Muscle of leg (tissue), 11 donors: ENCODE results near the gene NRCAM. TPM values are rescaled to one million over a fixed set of nuclear protein-coding genes. Genes with fewer than 3 reads are reported as not detected.
A peak's percentile ranks its signal among the peaks of the same experiment; 100 is the strongest.

Source experiments
- DNase-seq: peaks from one replicate; pipeline ENCODE4 v3.0.0; 2013
- H3K27ac ChIP-seq: one replicate; pipeline ENCODE4 v1.5.1; 2013; ENCODE audit warnings: mild to moderate bottlenecking, low read length, control low read depth
- H3K27me3 ChIP-seq: one replicate; pipeline ENCODE4 v1.6.1; 2013; ENCODE audit warnings: low read length; ENCODE audit not compliant: control insufficient read depth, insufficient read depth
- H3K36me3 ChIP-seq: one replicate; pipeline ENCODE4 v1.6.1; 2013; ENCODE audit warnings: low read length; ENCODE audit not compliant: control insufficient read depth, insufficient read depth
- H3K4me1 ChIP-seq: one replicate; pipeline ENCODE4 v1.6.1; 2013; ENCODE audit warnings: low read length; ENCODE audit not compliant: control insufficient read depth, insufficient read depth
- H3K4me3 ChIP-seq: one replicate; pipeline ENCODE4 v1.5.1; 2013; ENCODE audit warnings: low read length, control low read depth
- H3K9me3 ChIP-seq: replicated peaks from 2 replicates; pipeline ENCODE4 v1.6.1; 2013; ENCODE audit warnings: low read depth, low read length; ENCODE audit not compliant: control insufficient read depth
- WGBS: methylation state at CpG from one replicate; pipeline ENCODE4 v1.1.5; 2013; ENCODE audit warnings: missing lambda C conversion rate; ENCODE audit not compliant: insufficient coverage; 5-methylcytosine and 5-hydroxymethylcytosine counted together
- polyA plus RNA-seq, 8 donors: library from polyadenylated mRNA; unstranded; fragments of 120-200 nt; gene quantifications; one replicate each; pipeline versions ENCODE4 v1.2.1 to v1.2.3, GENCODE V29; 2013; ENCODE audit warnings: inconsistent platforms in 1 of 8, low replicate concordance in 1 of 8; ENCODE audit not compliant: insufficient read length in 8 of 8, insufficient read depth in 1 of 8
- total RNA-seq: library from RNA; stranded (reverse); fragments of 120-200 nt; gene quantifications from one replicate; pipeline ENCODE4 v1.2.4, GENCODE V29; 2013

Gene NRCAM
- total and polyA plus RNA-seq, 9 donors, result 17.5 to 35.6 (median 23.3) TPM

DNA sequence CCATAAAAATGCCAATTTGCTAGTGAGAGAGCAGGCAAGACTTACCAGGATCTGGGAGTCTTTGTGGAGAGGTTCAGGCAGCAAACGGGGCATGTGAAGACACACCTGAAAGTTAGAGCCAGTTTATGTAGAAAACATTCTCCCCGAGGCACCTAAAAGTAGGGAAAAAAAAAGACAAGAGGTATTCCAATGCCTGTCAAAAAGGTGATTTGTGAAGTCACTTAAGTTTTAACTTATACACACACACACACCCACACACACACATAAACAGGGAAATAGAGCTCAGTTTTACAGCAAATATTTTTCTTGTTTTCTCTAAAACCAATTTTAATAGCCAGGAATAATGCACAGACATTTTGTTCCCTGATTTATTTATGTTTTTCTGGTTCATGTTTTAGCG lies 326.0 kb downstream of the NRCAM start, which contains the start of gene LAMB4:
LAMB4 (minus strand) TSS at position 101 of the 400 bp plus-strand sequence. CDS start 7,197 bp downstream, outside the sequence.
- Histone ChIP-seq H3K27me3 (no peaks in the 10 kb centered on the region), H3K9me3 (no peaks in the 10 kb centered on the region), H3K4me1 (no peaks in the 10 kb centered on the region), H3K27ac (no peak within 1 kb of the TSS), H3K4me3 (no peak within 1 kb of the TSS), H3K36me3 (no peaks in the 10 kb centered on the region)
- WGBS, result no CpG with 5 or more reads among the region's 3 CpGs
- no peak for DNase-seq

- no peaks in the 10 kb centered on the region for H3K9me3 ChIP-seq
- no peak for DNase-seq
- H3K4me1 ChIP-seq, result no peaks in the 10 kb centered on the region
- WGBS, result 92% methylated on average over 2 of the region's 7 CpGs
- H3K36me3 ChIP-seq, result no peaks in the 10 kb centered on the region
- no peaks in the 10 kb centered on the region for H3K27me3 ChIP-seq
- no peak overlapping the region for H3K27ac ChIP-seq
- H3K4me3 ChIP-seq, result no peak overlapping the region
Observed at GRCh38 chr7:108129018-108129965, 326.9 kb downstream of the NRCAM start.

GRCh38 chr7:108128514-108128913 lies 327.7 kb downstream of the NRCAM start:
- WGBS, result 100% methylated on average over 1 of the region's 3 CpGs
- no peaks in the 10 kb centered on the region for H3K36me3 ChIP-seq
- H3K27ac ChIP-seq, result no peak overlapping the region
- H3K27me3 ChIP-seq, result no peaks in the 10 kb centered on the region
- H3K9me3 ChIP-seq, result no peaks in the 10 kb centered on the region
- no peak for DNase-seq
- no peak overlapping the region for H3K4me3 ChIP-seq
- no peaks in the 10 kb centered on the region for H3K4me1 ChIP-seq

DNA sequence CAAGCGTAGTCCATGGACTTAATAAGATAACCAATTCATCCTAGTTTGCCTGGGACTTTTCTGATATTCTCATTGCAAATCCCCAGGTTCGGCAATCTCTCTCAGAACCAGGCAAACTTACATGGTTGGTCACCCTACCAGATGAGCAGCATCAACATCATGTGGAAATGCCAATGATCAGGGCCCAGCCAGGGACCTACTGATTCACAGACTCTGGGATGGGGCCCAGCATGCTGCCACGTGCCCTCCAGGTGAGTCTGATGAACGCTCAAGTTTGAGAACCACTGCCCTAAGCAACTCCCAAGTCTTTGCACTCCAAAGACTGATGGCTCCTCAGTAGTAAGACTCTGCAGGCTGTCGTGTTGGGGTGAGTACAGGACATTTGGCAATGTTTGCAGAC lies 328.8 kb downstream of the NRCAM start:
- no peaks in the 10 kb centered on the region for H3K36me3 ChIP-seq
- no peak for DNase-seq
- WGBS, result 82% methylated on average over 3 of the region's 5 CpGs
- H3K27me3 ChIP-seq, result no peaks in the 10 kb centered on the region
- H3K4me3 ChIP-seq, result no peak overlapping the region
- H3K4me1 ChIP-seq, result no peaks in the 10 kb centered on the region
- no peak overlapping the region for H3K27ac ChIP-seq
- H3K9me3 ChIP-seq, result no peaks in the 10 kb centered on the region

- Histone ChIP-seq H3K27ac (no peak overlapping the region), H3K9me3 (no peaks in the 10 kb centered on the region), H3K27me3 (no peaks in the 10 kb centered on the region), H3K36me3 (no peaks in the 10 kb centered on the region), H3K4me3 (no peak overlapping the region), H3K4me1 (no peaks in the 10 kb centered on the region)
- DNase-seq, result no peak
- WGBS, result 100% methylated on average over 1 of the region's 3 CpGs
Observed at GRCh38 chr7:108124820-108125219, 331.4 kb downstream of the NRCAM start.

- no peaks in the 10 kb centered on the region for H3K9me3 ChIP-seq
- H3K36me3 ChIP-seq, result no peaks in the 10 kb centered on the region
- H3K4me1 ChIP-seq, result no peaks in the 10 kb centered on the region
- H3K27ac ChIP-seq, result no peak overlapping the region
- no peaks in the 10 kb centered on the region for H3K27me3 ChIP-seq
- DNase-seq, result no peak
- no peak overlapping the region for H3K4me3 ChIP-seq
Observed at GRCh38 chr7:108122181-108122580, 334.1 kb downstream of the NRCAM start.

DNA sequence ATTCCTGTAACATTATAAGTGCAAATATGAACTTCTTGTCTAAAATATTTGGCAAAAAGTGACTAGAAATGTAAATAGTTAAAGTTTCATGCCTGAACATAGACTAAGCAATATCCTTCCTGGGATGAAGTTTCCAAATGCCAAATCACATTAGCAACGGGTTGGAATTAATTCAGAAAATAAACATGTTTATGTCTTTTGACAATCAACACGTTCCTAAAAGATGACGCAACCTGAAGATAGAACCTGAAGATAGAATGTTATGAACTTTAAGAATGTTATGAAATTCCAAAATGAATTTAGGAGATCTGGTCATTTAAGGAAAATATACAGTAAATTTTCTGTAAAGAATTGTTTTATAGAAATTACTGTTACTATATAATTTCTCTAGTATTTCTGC lies 335.3 kb downstream of the NRCAM start:
- Histone ChIP-seq H3K4me3 (no peak overlapping the region), H3K27me3 (no peaks in the 10 kb centered on the region), H3K4me1 (no peaks in the 10 kb centered on the region), H3K27ac (no peak overlapping the region), H3K36me3 (no peaks in the 10 kb centered on the region), H3K9me3 (no peaks in the 10 kb centered on the region)
- no CpG with 5 or more reads among the region's 3 CpGs for WGBS
- no peak for DNase-seq

- H3K4me3 ChIP-seq, result no peak overlapping the region
- no peaks in the 10 kb centered on the region for H3K9me3 ChIP-seq
- no peaks in the 10 kb centered on the region for H3K4me1 ChIP-seq
- no CpG with 5 or more reads among the region's 3 CpGs for WGBS
- no peaks in the 10 kb centered on the region for H3K27me3 ChIP-seq
- H3K27ac ChIP-seq, result no peak overlapping the region
- H3K36me3 ChIP-seq, result no peaks in the 10 kb centered on the region
- no peak for DNase-seq
Observed at GRCh38 chr7:108120196-108120595, 336.0 kb downstream of the NRCAM start.

GRCh38 chr7:108118959-108119358 lies 337.3 kb downstream of the NRCAM start:
- no peaks in the 10 kb centered on the region for H3K36me3 ChIP-seq
- no CpG with 5 or more reads among the region's 2 CpGs for WGBS

GRCh38 chr7:108114117-108114841 lies 342.0 kb downstream of the NRCAM start:
- WGBS, result 79% methylated on average over 3 of the region's 6 CpGs
- no peaks in the 10 kb centered on the region for H3K27me3 ChIP-seq
- no peak overlapping the region for H3K4me3 ChIP-seq
- H3K27ac ChIP-seq, result peak overlapping the region; percentile 69
- no peaks in the 10 kb centered on the region for H3K9me3 ChIP-seq
- no peaks in the 10 kb centered on the region for H3K36me3 ChIP-seq
- peak; percentile 34 for DNase-seq
- H3K4me1 ChIP-seq, result peaks cover 2% of the 10 kb centered on the region

More at GRCh38 chr7:108118959-108119358, 337.3 kb downstream of the NRCAM start:
- no peak overlapping the region for H3K4me3 ChIP-seq
- DNase-seq, result no peak
- no peaks in the 10 kb centered on the region for H3K27me3 ChIP-seq
- no peaks in the 10 kb centered on the region for H3K4me1 ChIP-seq
- no peak overlapping the region for H3K27ac ChIP-seq
- no peaks in the 10 kb centered on the region for H3K9me3 ChIP-seq
